GM23338 (cell line): Measurements from ENCODE around the gene HNRNPA1.

Experiments used
- CREB1 ChIP-seq: fragments of 250-450 bp; sonication (Bioruptor Pico); IDR thresholded peaks from 2 replicates; pipeline ENCODE4 v1.5.0; 2020; ENCODE audit warnings: low read depth, mild to moderate bottlenecking, moderate library complexity
- CTCF ChIP-seq, 2 experiments: fragments of 200-600 bp in 1 of 2; sonication (generic) in 1 of 2; conservative IDR thresholded peaks; 2 replicates each; pipeline versions ENCODE4 v1.5.1 to v1.6.1; 2016 to 2017; ENCODE audit warnings: antibody characterized with exemption in 2 of 2, low read depth in 2 of 2, mild to moderate bottlenecking in 2 of 2, moderate library complexity in 1 of 2
- ETS1 ChIP-seq: IDR thresholded peaks from 2 replicates; pipeline ENCODE4 v1.6.1; 2016; ENCODE audit warnings: antibody characterized with exemption
- EZH2 ChIP-seq: fragments of 200-600 bp; sonication (generic); IDR thresholded peaks from one replicate; pipeline ENCODE4 v1.8.0; 2017; ENCODE audit warnings: antibody characterized with exemption, mild to moderate bottlenecking, low read depth; ENCODE audit not compliant: unreplicated experiment
- EZH2phosphoT487 ChIP-seq: fragments of 200-600 bp; sonication (generic); IDR thresholded peaks from one replicate; pipeline ENCODE4 v1.8.1; 2018; ENCODE audit warnings: antibody characterized with exemption; ENCODE audit not compliant: unreplicated experiment
- JUNB ChIP-seq: IDR thresholded peaks from one replicate; pipeline ENCODE4 v1.6.1; 2016; ENCODE audit warnings: antibody characterized with exemption; ENCODE audit not compliant: unreplicated experiment
- NANOG ChIP-seq: IDR thresholded peaks from 2 replicates; pipeline ENCODE4 v1.6.1; 2016; ENCODE audit warnings: antibody characterized with exemption, borderline replicate concordance
- POLR2AphosphoS5 ChIP-seq: IDR thresholded peaks from 2 replicates; pipeline ENCODE4 v1.6.1; 2016; ENCODE audit warnings: antibody characterized with exemption, low read depth
- REST ChIP-seq: IDR thresholded peaks from one replicate; pipeline ENCODE4 v1.6.1; 2018; ENCODE audit warnings: antibody characterized with exemption; ENCODE audit not compliant: unreplicated experiment
- STAT1 ChIP-seq: IDR thresholded peaks from one replicate; pipeline ENCODE4 v1.6.1; 2016; ENCODE audit warnings: antibody characterized with exemption; ENCODE audit not compliant: unreplicated experiment
- ZNF114 ChIP-seq: fragments of 250-450 bp; sonication (Bioruptor Pico); IDR thresholded peaks from 2 replicates; pipeline ENCODE4 v1.5.0; 2020; ENCODE audit warnings: mild to moderate bottlenecking, moderate library complexity
- ZNF331 ChIP-seq: fragments of 250-450 bp; sonication (Bioruptor Pico); IDR thresholded peaks from 2 replicates; pipeline ENCODE4 v1.5.0; 2020; ENCODE audit warnings: low read depth, mild to moderate bottlenecking, moderate library complexity
- TF ChIP-seq, protein P1 (sequence below): fragments of 250-450 bp; sonication (Bioruptor Pico); IDR thresholded peaks from 2 replicates; pipeline ENCODE4 v1.5.0; 2020; ENCODE audit warnings: mild to moderate bottlenecking, moderate library complexity

GRCh38 chr12:54273981-54274380, 6.5 kb upstream of the HNRNPA1 start:
- no peak for TF ChIP-seq CTCF (conservative IDR thresholded peaks at IDR 0.05; ENCODE audit: low read depth in 2 of 2)
- TF ChIP-seq REST = no peak
- TF ChIP-seq EZH2 = no peak
- no peak for TF ChIP-seq ETS1
- TF ChIP-seq EZH2phosphoT487 = no peak
- no peak for TF ChIP-seq POLR2AphosphoS5
- no peak for TF ChIP-seq CREB1 (CRISPR knock-in tag)
- TF ChIP-seq STAT1 = no peak
- TF ChIP-seq ZNF114 (CRISPR knock-in tag) = no peak
- no peak for TF ChIP-seq NANOG
- TF ChIP-seq JUNB = no peak
- TF ChIP-seq, protein P1, sequence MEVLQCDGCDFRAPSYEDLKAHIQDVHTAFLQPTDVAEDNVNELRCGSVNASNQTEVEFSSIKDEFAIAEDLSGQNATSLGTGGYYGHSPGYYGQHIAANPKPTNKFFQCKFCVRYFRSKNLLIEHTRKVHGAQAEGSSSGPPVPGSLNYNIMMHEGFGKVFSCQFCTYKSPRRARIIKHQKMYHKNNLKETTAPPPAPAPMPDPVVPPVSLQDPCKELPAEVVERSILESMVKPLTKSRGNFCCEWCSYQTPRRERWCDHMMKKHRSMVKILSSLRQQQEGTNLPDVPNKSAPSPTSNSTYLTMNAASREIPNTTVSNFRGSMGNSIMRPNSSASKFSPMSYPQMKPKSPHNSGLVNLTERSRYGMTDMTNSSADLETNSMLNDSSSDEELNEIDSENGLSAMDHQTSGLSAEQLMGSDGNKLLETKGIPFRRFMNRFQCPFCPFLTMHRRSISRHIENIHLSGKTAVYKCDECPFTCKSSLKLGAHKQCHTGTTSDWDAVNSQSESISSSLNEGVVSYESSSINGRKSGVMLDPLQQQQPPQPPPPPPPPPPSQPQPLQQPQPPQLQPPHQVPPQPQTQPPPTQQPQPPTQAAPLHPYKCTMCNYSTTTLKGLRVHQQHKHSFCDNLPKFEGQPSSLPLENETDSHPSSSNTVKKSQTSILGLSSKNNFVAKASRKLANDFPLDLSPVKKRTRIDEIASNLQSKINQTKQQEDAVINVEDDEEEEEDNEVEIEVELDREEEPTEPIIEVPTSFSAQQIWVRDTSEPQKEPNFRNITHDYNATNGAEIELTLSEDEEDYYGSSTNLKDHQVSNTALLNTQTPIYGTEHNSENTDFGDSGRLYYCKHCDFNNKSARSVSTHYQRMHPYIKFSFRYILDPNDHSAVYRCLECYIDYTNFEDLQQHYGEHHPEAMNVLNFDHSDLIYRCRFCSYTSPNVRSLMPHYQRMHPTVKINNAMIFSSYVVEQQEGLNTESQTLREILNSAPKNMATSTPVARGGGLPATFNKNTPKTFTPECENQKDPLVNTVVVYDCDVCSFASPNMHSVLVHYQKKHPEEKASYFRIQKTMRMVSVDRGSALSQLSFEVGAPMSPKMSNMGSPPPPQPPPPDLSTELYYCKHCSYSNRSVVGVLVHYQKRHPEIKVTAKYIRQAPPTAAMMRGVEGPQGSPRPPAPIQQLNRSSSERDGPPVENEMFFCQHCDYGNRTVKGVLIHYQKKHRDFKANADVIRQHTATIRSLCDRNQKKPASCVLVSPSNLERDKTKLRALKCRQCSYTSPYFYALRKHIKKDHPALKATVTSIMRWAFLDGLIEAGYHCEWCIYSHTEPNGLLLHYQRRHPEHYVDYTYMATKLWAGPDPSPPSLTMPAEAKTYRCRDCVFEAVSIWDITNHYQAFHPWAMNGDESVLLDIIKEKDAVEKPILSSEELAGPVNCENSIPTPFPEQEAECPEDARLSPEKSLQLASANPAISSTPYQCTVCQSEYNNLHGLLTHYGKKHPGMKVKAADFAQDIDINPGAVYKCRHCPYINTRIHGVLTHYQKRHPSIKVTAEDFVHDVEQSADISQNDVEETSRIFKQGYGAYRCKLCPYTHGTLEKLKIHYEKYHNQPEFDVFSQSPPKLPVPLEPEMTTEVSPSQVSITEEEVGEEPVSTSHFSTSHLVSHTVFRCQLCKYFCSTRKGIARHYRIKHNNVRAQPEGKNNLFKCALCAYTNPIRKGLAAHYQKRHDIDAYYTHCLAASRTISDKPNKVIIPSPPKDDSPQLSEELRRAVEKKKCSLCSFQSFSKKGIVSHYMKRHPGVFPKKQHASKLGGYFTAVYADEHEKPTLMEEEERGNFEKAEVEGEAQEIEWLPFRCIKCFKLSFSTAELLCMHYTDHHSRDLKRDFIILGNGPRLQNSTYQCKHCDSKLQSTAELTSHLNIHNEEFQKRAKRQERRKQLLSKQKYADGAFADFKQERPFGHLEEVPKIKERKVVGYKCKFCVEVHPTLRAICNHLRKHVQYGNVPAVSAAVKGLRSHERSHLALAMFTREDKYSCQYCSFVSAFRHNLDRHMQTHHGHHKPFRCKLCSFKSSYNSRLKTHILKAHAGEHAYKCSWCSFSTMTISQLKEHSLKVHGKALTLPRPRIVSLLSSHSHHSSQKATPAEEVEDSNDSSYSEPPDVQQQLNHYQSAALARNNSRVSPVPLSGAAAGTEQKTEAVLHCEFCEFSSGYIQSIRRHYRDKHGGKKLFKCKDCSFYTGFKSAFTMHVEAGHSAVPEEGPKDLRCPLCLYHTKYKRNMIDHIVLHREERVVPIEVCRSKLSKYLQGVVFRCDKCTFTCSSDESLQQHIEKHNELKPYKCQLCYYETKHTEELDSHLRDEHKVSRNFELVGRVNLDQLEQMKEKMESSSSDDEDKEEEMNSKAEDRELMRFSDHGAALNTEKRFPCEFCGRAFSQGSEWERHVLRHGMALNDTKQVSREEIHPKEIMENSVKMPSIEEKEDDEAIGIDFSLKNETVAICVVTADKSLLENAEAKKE = no peak
- TF ChIP-seq ZNF331 (CRISPR knock-in tag) = no peak
